SW480 (cell line): Measurements from ENCODE around the gene LRRC8C.

Experiments used
- DNase-seq: peaks from one replicate; pipeline ENCODE4 v3.0.0-alpha.2; 2016; ENCODE audit warnings: low spot score

Gene LRRC8C

DNA sequence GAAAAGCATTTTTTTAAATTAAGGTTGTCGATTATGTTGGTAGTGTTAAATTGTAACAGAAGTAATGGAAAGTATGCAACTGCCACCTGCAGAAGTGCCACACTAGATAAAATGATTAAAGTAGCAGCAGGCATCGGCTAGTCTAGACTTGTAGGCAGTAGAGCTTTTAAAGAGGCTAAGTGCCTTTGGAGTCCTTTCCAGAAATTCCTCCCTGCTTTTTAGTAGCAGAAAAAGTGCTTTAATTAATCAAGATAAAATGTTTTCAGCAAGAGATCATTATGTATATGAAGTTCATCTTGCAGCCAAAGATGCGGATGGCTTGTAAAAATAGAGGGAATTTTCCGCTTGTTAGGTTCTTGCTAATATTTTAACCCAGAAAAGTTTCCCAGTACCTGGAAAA is 100.8 kb downstream of the LRRC8C start:
- DNase-seq = no peak

DNA sequence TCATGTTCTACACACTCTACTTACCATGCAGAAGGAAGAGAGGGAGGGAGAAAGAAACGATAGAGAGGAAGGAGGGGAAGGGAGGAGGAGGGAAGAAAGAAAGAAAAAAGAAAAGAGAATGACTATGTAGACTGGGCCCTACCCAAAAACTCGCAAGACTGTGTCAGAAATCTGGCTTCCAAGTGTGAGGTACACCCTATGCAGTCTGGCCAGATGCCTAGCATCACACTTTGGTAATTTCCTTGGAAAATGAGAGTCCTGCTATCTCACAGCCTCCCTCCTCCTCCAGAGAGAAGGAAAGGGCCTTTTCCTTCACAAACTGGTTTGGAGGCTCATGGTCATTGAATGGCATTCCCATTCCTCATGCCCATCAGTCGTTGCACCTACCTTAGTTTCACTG is 101.5 kb downstream of the LRRC8C start:
- DNase-seq = no peak

- no peak for DNase-seq
Observed at GRCh38 chr1:89735479-89735878, 102.6 kb downstream of the LRRC8C start.

DNA sequence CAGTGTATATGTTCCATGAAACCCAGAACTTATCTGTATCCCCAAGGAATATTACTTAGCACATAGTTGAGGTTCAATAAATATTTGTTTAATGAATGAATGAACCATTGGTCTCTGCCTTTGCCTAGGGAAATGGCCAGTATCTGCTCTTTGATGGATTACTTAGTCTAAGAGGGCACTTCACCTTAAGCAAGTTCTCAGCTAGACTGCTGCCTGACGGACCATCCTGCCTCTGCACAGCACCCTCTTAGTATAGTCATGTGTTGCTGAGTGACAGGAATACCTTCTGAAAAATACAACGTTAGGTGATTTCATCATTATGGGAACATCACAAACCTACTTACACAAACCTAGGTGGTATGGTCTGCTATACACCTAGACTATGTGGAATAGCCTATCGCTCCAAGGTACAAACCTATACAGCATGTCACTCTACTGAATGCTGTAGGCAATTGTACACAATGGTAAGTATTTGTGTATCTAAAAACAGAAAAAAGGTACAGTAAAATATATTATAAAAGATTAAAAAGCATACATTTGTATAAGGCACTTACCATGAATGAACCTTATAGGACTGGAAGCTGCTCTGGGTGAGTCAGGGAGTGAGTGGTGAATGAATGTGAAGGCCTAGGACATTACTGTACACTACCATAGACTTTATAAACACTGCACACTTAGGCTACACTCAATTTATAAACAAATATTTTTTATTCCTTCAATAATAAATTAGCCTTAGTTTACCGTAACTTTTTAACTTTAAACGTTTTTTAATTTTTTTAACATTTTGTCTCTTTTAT is 104.2 kb downstream of the LRRC8C start:
- DNase-seq = no peak

DNA sequence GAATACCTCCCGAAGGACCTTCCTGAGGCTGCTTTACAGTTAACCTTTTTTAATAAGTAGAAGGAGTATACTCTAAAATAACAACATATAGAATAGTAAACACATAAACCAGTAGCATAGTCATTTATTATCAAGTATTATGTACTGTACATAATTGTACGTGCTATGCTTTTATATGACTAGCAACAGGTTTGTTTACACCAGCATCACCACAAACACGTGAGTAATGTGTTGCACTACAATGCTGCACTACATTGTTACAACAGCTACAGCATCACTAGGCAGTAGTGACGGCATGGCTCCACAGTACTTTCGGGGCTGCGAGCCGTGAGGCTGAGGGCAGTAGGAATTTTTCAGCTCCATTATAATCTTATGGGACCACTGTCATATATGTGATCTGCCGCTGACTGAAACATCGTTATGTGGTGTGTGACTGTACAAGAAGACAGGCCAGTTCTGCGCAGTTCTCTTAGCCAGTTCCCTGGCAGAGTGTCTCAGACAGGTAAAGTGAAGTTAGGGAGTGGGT is 105.1 kb downstream of the LRRC8C start:
- no peak for DNase-seq

- no peak for DNase-seq
Observed at GRCh38 chr1:89739013-89739843, 106.3 kb downstream of the LRRC8C start.

GRCh38 chr1:89739844-89740216 is 106.9 kb downstream of the LRRC8C start:
- no peak for DNase-seq

- no peak for DNase-seq
Observed at GRCh38 chr1:89743788-89744187, 110.9 kb downstream of the LRRC8C start.

DNA sequence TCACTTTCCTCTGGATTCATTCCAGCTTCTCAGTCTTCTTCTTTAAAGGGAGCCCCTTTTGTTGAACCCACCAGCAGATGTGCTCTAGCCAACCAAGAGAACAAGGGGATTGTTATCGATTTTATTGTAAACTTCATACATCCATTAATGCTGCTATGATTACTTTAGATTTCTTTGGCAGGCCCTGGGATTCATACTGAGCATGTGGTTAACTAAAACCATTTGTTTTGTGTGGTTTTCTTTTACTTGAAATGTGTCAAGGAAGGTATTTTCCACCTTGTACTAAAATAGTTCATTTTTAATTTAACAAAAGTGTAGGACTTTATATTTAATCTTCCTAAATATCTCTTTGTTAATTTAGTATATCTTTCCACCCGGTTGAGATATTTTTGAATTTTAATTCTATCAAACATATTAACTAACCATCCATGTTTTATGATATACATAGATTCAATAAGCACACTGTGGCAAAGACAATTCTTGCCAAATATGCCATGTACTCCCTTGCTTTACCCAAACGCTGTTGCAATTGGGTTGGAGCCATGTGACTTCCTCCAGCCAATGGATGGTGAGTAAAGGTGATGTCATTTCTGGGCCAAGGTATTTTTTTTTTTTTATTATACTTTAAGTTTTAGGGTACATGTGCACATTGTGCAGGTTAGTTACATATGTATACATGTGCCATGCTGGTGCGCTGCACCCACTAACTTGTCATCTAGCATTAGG is 113.7 kb downstream of the LRRC8C start:
- DNase-seq = no peak

- no peak for DNase-seq
Observed at GRCh38 chr1:89753761-89754160, 120.8 kb downstream of the LRRC8C start.

DNA sequence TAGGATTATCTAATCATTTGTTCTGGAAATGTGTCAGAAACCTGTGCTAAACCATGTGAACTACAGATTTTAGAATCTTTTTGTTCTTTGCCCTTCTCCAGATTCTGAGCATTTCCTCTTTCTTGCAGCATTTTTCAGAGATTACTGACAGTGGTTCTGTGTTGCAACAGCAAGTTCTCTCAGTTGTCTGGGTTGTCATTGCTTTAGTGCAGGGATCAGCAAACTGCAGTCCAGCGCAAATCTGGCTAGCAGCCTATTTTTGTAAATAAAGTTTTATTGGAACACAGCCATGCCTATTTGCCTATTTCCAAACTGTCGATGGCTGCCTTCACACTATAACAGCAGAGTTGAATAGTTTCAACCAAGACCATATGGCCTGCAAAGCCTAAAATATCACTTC is 121.6 kb downstream of the LRRC8C start:
- DNase-seq = no peak

- DNase-seq = no peak
Observed at GRCh38 chr1:89755591-89755990, 122.7 kb downstream of the LRRC8C start.

GRCh38 chr1:89757532-89757931 is 124.6 kb downstream of the LRRC8C start:
- DNase-seq = no peak

- DNase-seq = no peak
Observed at GRCh38 chr1:89758156-89758555, 125.2 kb downstream of the LRRC8C start.

GRCh38 chr1:89759036-89759435 is 126.1 kb downstream of the LRRC8C start:
- no peak for DNase-seq

DNA sequence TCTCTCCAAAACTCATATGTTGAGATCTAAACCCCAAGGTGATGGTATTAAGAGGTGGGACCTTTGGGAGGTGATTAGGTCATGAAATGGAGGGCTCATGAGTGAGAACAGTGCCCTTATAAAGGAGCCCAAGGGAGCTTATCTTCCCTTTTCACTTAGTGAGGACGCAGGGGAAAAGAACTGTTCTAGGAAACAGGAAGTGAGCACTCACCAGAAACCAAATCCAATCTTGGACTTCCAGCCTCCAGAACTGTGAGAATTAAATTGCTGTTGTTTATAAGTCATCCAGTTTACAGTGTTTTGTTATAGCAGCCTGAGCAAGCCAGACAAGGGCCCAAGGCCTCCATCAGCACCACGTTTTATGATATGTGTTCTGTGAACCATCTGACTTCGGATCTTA is 127.6 kb downstream of the LRRC8C start:
- DNase-seq = no peak

DNA sequence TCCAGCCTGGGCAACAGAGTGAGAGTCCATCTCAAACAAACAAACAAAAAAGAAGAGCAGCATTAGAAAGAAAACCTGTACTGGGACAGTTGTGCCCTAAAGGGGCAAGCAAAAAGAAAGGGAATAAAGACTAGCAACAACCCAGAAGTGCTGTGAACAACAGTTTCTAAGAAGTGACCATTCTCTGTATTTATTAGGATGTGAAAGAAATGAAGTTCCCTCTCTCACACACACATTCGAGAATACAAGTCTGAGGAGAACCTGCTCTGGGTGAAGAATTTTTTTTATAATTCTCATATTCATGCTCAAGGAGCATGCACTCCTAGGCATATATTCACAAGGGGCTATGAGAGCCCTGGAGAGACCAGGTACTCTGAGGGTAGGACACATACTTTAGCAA is 128.4 kb downstream of the LRRC8C start:
- no peak for DNase-seq

DNA sequence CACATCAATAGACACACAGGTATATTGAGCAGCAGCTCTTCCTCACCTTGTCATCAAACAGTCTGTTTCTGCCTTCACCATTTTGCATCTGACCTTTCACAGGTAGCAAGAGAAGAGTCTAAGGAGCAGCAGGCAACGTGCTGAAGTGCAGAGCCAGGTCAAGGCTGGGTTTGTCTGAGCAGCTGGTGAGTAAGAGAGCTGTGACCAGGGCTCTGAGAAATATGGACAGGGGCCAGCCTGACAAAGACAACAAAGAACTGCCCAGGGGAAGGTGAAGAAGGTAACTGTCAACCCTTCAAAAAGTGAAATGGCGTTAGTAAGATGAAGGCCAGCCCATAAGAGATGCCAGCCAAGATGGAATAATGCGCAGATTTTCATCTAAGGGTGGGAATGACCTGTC is 129.0 kb downstream of the LRRC8C start:
- no peak for DNase-seq

DNA sequence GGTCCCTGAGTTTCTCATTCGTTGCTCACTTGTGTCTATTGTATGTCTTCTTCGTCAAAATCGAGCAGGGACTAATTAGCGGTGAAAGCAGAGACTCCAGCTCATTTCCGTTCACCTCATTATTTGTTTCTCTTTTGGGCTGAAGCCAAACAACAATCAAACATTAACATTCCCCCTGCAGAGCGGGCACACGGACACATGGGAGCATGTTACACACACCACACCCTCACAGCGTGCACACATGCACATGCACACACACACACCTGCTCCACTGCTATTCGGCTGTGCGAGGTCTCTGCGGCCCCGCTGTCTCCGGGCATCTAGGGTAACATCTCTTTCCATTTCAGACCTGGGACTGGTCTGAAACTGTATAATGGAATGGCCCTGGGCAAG is 129.5 kb downstream of the LRRC8C start:
- DNase-seq = no peak

DNA sequence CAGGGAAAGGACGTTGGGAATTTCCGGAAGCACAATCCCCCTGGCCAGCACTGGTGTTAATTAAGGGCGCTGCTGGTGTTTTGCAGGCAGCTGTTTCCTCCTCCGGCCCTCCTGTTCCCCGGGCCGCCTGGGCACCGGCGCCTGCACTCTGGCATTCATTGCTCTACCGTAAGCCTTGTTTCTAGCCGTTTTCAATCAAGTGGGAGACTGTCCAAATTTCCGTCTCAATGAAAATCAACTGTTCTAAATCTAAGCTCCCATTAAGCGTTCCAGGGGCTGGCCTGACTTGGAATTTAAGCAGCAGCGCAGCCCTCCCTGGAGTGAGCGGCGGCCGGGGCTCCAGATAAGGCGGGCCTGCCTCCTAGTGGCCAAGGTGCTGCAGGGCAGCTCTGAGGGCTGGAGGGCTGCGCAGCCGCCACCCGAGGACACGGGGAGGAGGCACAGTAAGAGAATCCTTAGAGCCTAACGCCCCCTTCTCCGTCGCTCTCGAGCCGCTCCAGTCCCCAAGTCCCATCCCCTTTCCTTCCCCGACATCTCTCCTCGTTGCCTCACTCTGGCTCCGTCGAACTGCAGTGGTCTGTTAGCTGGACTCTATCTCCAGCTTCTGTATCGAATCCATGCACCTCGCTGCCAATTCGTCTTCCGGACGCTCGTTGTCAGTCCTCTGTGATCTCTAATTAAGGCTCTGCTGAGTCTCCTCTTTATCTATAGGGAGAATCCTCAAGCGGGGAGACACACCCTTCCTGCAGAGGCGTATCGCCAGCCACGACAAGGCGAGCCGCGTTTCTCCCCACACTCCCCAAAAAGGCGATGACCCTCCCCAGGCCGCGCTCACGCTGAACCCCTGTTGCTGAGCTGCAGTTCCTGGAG is 130.1 kb downstream of the LRRC8C start:
- DNase-seq = peak; percentile 66

GRCh38 chr1:89763649-89763986 is 130.7 kb downstream of the LRRC8C start:
- no peak for DNase-seq

GRCh38 chr1:89765774-89766173 is 132.9 kb downstream of the LRRC8C start:
- DNase-seq = no peak
